PC-9 (cell line): Measurements from ENCODE around the gene EIF4G1.

Experiments
- CTCF ChIP-seq: fragments of 200-600 bp; sonication (generic); conservative IDR thresholded peaks from 2 replicates; pipeline ENCODE4 v1.6.1; 2017; ENCODE audit warnings: mixed run types, antibody characterized with exemption, mild to moderate bottlenecking, moderate library complexity
- EZH2 ChIP-seq: fragments of 200-600 bp; sonication (generic); IDR thresholded peaks from 2 replicates; pipeline ENCODE4 v1.8.0; 2017; ENCODE audit warnings: antibody characterized with exemption, low read depth

- TF ChIP-seq CTCF = no peak
- no peak for TF ChIP-seq EZH2
These were observed 44.5 kb downstream of the EIF4G1 start for GRCh38 chr3:184358921-184359350.
